Renal cortex interstitium (tissue), 15 donors: ENCODE data around the gene OR9G1. TPM values are rescaled to one million over a fixed set of nuclear protein-coding genes. Genes with fewer than 3 reads are reported as not detected.
"Not testable (repeated sequence)": the region's sequence is repeated elsewhere in the genome, so short reads cannot be mapped to it uniquely, and the experiment has no call there.

Experiments
- DNase-seq, 11 donors: peaks; one replicate each; pipeline ENCODE4 v3.0.0-alpha.2; 2013; ENCODE audit warnings: low read depth in 9 of 11, low spot score in 4 of 11; ENCODE audit errors: extremely low read depth in 1 of 11
- long read RNA-seq, 16 experiments: transcript quantifications; one replicate each; lab custom pipeline, GENCODE V29; 2026
- polyA plus RNA-seq, 3 donors: library from polyadenylated mRNA; unstranded; fragments of 120-200 nt; gene quantifications; one replicate each; pipeline ENCODE4 v1.2.1, GENCODE V29; 2013; ENCODE audit not compliant: insufficient read length in 3 of 3

Gene OR9G1
- not detected for polyA plus RNA-seq
- long read RNA-seq, donor 1, result 0 reads
- long read RNA-seq, donor 2, result 0 reads
- long read RNA-seq, donor 3, result 0 reads
- long read RNA-seq, donor 4, result 0 reads
- long read RNA-seq, donor 5, result 0 reads
- long read RNA-seq, donor 6, result 0 reads
- long read RNA-seq, donor 7, result 0 reads
- long read RNA-seq, donor 8, result 0 reads
- long read RNA-seq, donor 9, result 0 reads
- long read RNA-seq, donor 10, result 0 reads
- long read RNA-seq, donor 11, result 0 reads
- long read RNA-seq, donor 12, result 0 reads
- long read RNA-seq, donor 13, result 0 reads
- long read RNA-seq, donor 14, result 0 reads
- long read RNA-seq, donor 15, result 0 reads
- long read RNA-seq, donor 16, result 0 reads

GRCh38 chr11:56698795-56699194 is at the start of gene OR9G1:
Gene OR9G1, plus strand, starts transcription at chr11:56699095. Its CDS starts 1,293 bp downstream, at chr11:56700388.
- DNase-seq, result no peak

- DNase-seq, result no peak
Measured at GRCh38 chr11:56659755-56660154, 39.1 kb upstream of the OR9G1 start.

DNA sequence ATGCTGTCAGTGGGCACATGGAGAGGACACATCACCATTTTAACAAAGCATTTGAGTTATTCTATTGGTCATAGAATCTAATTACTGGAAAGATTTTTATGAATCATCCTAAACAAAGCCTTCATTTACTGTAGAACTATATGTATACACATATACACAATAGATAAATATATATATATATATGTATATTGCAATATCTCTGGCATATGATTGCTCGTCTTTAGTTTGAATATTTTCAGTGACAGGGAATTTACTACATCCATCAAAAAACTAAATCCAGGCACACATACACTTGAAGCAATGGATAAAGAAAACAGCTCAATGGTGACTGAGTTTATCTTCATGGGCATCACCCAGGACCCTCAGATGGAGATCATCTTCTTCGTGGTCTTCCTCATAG is 35.5 kb upstream of the OR9G1 start, which contains the start of gene OR5AR1:
OR5AR1 (plus strand) TSS at position 301 of the 400 bp plus-strand sequence; CDS start at position 301, 0 bp downstream.
- DNase-seq, result no peak

DNA sequence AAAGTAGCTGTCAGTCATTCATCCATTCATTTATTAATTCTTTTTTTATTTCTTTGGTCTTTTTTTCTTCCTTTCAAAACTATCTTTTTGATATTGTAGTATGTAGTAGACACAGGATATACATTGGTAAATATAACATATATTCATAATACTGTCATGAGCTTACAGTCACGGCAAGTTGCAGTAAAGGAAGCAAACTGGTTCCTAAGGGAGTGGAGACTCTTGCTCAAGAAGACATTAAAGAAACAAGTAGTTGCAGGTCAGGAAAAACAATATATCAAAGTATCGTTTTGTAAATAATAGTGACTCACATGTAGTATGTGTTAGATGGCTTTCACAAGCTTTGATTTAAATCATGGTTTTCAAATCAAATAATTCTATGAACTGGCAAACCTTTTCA is 27.9 kb upstream of the OR9G1 start:
- DNase-seq, result no peak

GRCh38 chr11:56688554-56689100 is 10.3 kb upstream of the OR9G1 start:
- DNase-seq, result no peak

DNA sequence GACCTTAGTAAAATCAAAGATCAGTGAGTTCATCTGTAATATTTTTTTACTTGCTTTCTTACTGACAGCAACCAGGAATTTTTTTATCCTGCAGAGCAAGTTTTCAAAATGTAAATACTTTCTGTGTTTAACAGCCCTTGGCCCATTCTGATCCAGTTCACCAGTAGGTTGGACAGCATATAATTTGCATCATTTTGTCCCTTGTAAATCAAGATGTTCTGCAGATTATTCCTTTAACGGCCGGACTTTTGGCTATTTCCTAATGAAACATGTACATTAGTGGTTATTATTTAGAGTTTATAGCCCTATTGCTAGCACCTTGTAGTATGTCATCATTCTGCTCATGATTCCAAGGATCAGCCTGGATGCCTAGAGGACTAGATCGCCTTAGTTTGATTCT is 7.7 kb upstream of the OR9G1 start:
- DNase-seq, result not testable (repeated sequence)

GRCh38 chr11:56693428-56693827 is 5.5 kb upstream of the OR9G1 start:
- no peak for DNase-seq

GRCh38 chr11:56700242-56700913 is 1.5 kb downstream of the OR9G1 start:
- DNase-seq, result no peak

DNA sequence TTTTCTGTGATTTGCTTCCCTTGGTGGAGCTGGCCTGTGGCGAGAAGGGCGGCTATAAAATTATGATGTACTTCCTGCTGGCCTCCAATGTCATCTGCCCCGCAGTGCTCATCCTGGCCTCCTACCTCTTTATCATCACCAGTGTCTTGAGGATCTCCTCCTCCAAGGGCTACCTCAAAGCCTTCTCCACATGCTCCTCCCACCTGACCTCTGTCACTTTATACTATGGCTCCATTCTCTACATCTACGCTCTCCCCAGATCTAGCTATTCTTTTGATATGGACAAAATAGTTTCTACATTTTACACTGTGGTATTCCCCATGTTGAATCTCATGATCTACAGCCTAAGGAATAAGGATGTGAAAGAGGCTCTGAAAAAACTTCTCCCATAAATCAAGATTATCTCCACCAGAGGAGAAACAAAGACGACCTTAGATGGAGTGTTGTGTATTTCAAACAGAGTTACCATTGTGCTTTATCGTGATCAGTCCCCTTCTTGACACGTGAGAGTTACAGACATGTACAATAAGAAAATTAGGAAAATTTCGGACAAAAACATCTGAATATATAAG is 2.1 kb downstream of the OR9G1 start:
- no peak for DNase-seq

DNA sequence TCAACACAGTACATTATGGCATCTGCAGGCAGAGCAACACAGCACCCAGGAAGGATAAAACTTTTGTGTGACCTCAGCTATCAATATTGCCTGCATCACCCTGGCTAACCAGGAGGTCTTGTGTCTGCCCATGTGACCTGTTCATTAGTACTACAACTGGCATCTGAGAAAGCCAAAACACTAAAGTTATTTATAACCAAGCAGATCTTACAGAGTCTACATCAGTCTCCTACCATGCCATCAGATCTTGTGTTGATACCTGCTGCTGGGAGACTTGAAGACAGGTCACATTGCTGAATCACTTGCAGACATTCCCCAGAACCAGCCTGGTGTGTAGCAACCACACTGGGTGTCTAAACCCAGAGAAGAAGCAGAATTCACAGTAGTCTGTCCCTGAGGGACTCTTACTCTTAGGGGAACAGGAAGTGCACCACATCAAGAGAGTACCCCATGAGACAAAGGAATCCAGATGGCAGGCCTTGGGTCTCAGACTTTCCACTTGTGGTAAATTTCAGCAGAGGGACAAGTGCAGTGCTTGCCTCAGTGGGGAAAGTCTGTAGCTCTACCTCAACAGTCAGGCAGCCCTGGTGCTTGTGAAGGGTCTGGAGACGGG is 7.0 kb downstream of the OR9G1 start:
- no peak for DNase-seq

DNA sequence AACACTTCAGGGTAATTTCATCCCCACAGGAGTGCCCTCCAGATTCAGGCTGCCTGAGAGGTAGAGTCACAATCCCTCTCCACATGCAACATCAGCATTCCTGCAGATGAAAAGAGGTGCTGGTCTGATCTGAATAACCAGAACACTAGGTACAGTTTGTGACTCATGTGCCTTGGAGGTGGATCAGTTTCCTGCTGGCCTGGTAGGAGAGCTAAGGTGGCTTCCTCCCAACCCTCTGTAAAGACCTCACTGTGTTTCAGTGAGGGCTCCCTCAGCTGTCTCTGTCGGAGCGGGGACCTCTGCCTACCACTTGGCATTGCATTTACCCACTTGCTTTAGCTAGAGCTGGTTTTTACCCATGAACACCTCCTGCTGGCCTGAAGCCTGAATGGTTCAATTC is 7.6 kb downstream of the OR9G1 start:
- no peak for DNase-seq

- DNase-seq, result no peak
Measured at GRCh38 chr11:56714206-56714605, 15.3 kb downstream of the OR9G1 start.

DNA sequence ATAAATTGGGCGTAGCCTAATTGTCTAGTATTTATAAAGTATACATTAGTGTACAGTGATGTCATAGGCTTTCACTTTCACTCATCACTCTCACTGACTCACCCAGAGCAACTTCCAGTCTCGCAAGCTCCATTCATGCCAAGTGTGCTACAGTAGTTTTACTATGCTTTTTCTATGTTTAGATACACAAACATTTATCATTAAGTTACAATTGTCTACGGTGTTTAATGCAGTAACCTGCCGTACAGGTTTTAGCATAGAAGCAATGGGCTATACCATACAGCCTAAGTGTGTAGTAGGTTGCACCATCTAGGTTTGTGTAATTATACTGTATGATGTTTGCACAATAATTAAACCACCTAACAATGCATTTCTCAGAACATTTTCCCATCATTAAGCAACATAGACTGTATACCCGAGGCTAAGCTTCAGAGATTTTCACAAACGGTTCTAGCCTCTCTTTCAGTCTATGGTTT is 17.5 kb downstream of the OR9G1 start:
- DNase-seq, result no peak

DNA sequence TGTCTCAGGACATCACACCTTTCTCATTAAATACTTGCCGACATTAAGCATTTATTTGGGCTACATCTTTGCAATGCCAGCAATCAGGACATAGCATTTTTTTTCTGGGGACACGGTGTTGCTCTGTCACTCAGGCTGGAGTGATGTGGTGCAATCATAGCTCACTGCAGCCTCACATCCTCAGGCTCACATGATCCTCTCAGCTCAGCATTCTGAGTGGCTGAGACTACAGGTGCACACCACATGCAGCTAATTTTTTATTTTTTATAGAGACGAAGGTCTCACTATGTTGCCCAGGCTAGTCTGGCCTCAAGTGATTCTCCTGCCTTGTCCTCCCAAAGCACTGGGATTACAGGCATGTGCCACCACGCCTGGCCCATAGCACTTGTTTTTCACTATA is 21.6 kb downstream of the OR9G1 start:
- DNase-seq, result no peak

- no peak for DNase-seq
Measured at GRCh38 chr11:56740107-56740506, 41.2 kb downstream of the OR9G1 start.

GRCh38 chr11:56740886-56741285 is 42.0 kb downstream of the OR9G1 start:
- DNase-seq, result no peak

GRCh38 chr11:56748597-56748996 is 49.7 kb downstream of the OR9G1 start, which contains the start of gene OR9G4:
Gene OR9G4, minus strand, starts transcription at chr11:56748697. Its CDS starts 4,931 bp downstream, at chr11:56743766.
- no peak for DNase-seq

GRCh38 chr11:56750190-56750589 is 51.3 kb downstream of the OR9G1 start:
- DNase-seq, result no peak

- DNase-seq, result no peak
Measured at GRCh38 chr11:56751480-56751879, 52.6 kb downstream of the OR9G1 start.
